ENCODE measurements around the gene HIPK3. TPM values are rescaled to one million over a fixed set of nuclear protein-coding genes. Genes with fewer than 3 reads are reported as not detected.
"Not testable (repeated sequence)": the region's sequence is repeated elsewhere in the genome, so short reads cannot be mapped to it uniquely, and the experiment has no call there.

HIPK3 gene
- total RNA-seq, 4 donors from 2014 or later = 233 to 345 (median 278) TPM

GRCh38 chr11:33222052-33222750 lies 35.0 kb upstream of the HIPK3 start:
- TF ChIP-seq CTCF (IDR thresholded peaks at IDR 0.05) = no peak
- ATAC-seq (ENCODE audit: low FRiP score) (no peak), DNase-seq (ENCODE audit: low spot score) (no peak)

GRCh38 chr11:33225371-33225770 lies 31.8 kb upstream of the HIPK3 start:
- DNase-seq (ENCODE audit: low spot score) (no peak), ATAC-seq (ENCODE audit: low FRiP score) (no peak)
- no peak for TF ChIP-seq CTCF (IDR thresholded peaks at IDR 0.05)

- TF ChIP-seq CTCF (IDR thresholded peaks at IDR 0.05) = no peak
- ATAC-seq (ENCODE audit: low FRiP score) (peak; percentile 89), DNase-seq (ENCODE audit: low spot score) (no peak)
Observed at GRCh38 chr11:33227578-33228261, 29.5 kb upstream of the HIPK3 start.

GRCh38 chr11:33234397-33235190 lies 22.6 kb upstream of the HIPK3 start:
- no peak for TF ChIP-seq CTCF (IDR thresholded peaks at IDR 0.05)
- ATAC-seq (ENCODE audit: low FRiP score) = no peak
- DNase-seq (ENCODE audit: low spot score) = no peak

- TF ChIP-seq CTCF (IDR thresholded peaks at IDR 0.05) = no peak
- ATAC-seq (ENCODE audit: low FRiP score) (no peak), DNase-seq (ENCODE audit: low spot score) (no peak)
Observed at GRCh38 chr11:33237039-33237597, 20.1 kb upstream of the HIPK3 start.

- no peak for TF ChIP-seq CTCF (IDR thresholded peaks at IDR 0.05)
- ATAC-seq (ENCODE audit: low FRiP score) = no peak
- no peak for DNase-seq (ENCODE audit: low spot score)
Observed at GRCh38 chr11:33242575-33242974, 14.6 kb upstream of the HIPK3 start.

- not testable (repeated sequence) for DNase-seq (ENCODE audit: low spot score); ATAC-seq (ENCODE audit: low FRiP score)
Observed at GRCh38 chr11:33243654-33244053, 13.5 kb upstream of the HIPK3 start.
